Astrocyte (in vitro differentiated cells and primary cell): ENCODE results near the gene DCUN1D3. TPM values are rescaled to one million over a fixed set of nuclear protein-coding genes. Genes with fewer than 3 reads are reported as not detected.

ENCODE experiments used
- DNase-seq: peaks from one replicate; pipeline ENCODE4 v3.0.0-alpha.2; 2010; ENCODE audit warnings: low read depth
- FAIRE-seq: peaks from 2 replicates; lab custom pipeline; 2011; peaks lifted over from hg19 to GRCh38; lab: Jason Lieb, UNC
- H2AFZ ChIP-seq: 2 replicates; pipeline ENCODE4 v1.6.0; 2012; ENCODE audit warnings: low read depth, low read length, inconsistent platforms
- H3K27ac ChIP-seq: 2 replicates; pipeline ENCODE4 v1.5.1; 2011; ENCODE audit warnings: low read depth, low read length, inconsistent platforms
- H3K27me3 ChIP-seq: 2 replicates; pipeline ENCODE4 v1.6.0; 2011; ENCODE audit warnings: low read length, inconsistent platforms; ENCODE audit not compliant: insufficient read depth
- H3K36me3 ChIP-seq: 2 replicates; pipeline ENCODE4 v1.5.1; 2011; ENCODE audit warnings: low read length, inconsistent platforms; ENCODE audit not compliant: insufficient read depth
- H3K4me1 ChIP-seq: 2 replicates; pipeline ENCODE4 v1.5.1; 2011; ENCODE audit warnings: low read length, inconsistent platforms; ENCODE audit not compliant: insufficient read depth
- H3K4me2 ChIP-seq: 2 replicates; pipeline ENCODE4 v1.6.0; 2012; ENCODE audit warnings: low read length, inconsistent platforms
- H3K4me3 ChIP-seq: 2 replicates; pipeline ENCODE4 v1.5.1; 2011; ENCODE audit warnings: low read depth, mild to moderate bottlenecking, low read length, inconsistent platforms; ENCODE audit not compliant: insufficient read depth
- H3K79me2 ChIP-seq: 2 replicates; pipeline ENCODE4 v1.6.0; 2012; ENCODE audit warnings: mild to moderate bottlenecking, low read length, inconsistent platforms; ENCODE audit not compliant: insufficient read depth
- H3K9ac ChIP-seq: 2 replicates; pipeline ENCODE4 v1.6.0; 2012; ENCODE audit warnings: mild to moderate bottlenecking, low read length, inconsistent platforms
- H3K9me3 ChIP-seq: 2 replicates; pipeline ENCODE4 v1.5.1; 2012; ENCODE audit warnings: low read depth, mild to moderate bottlenecking, low read length, inconsistent platforms; ENCODE audit not compliant: insufficient read depth
- H4K20me1 ChIP-seq: 2 replicates; pipeline ENCODE4 v1.6.0; 2012; ENCODE audit warnings: low read length, inconsistent platforms; ENCODE audit not compliant: insufficient read depth
- H3K27ac Mint-ChIP-seq: one replicate; pipeline ENCODE4 v1.8.0; 2021; ENCODE audit warnings: mild to moderate bottlenecking, mixed read lengths; ENCODE audit not compliant: unreplicated experiment
- H3K27me3 Mint-ChIP-seq: one replicate; pipeline ENCODE4 v1.8.0; 2021; ENCODE audit warnings: low read depth, mixed read lengths; ENCODE audit not compliant: unreplicated experiment
- H3K36me3 Mint-ChIP-seq: one replicate; pipeline ENCODE4 v1.8.0; 2021; ENCODE audit warnings: low read depth, mixed read lengths; ENCODE audit not compliant: unreplicated experiment
- H3K4me1 Mint-ChIP-seq: one replicate; pipeline ENCODE4 v1.8.0; 2021; ENCODE audit warnings: low read depth, mixed read lengths; ENCODE audit not compliant: unreplicated experiment
- H3K4me3 Mint-ChIP-seq: one replicate; pipeline ENCODE4 v1.8.0; 2021; ENCODE audit warnings: mild to moderate bottlenecking, moderate library complexity, mixed read lengths; ENCODE audit not compliant: unreplicated experiment
- H3K9me3 Mint-ChIP-seq: one replicate; pipeline ENCODE4 v1.8.0; 2021; ENCODE audit warnings: mild to moderate bottlenecking, mixed read lengths; ENCODE audit not compliant: unreplicated experiment
- EZH2 ChIP-seq: IDR thresholded peaks from 2 replicates; pipeline ENCODE4 v1.6.1; 2012; ENCODE audit warnings: mild to moderate bottlenecking, low read length, inconsistent platforms; ENCODE audit not compliant: insufficient read depth
- total RNA-seq: library from RNA; stranded (reverse); gene quantifications from 2 replicates; pipeline ENCODE4 v1.2.1, GENCODE V29; 2021
- TF ChIP-seq, protein P1 (sequence below): IDR thresholded peaks from 2 replicates; pipeline ENCODE4 v1.5.1; 2011; ENCODE audit warnings: low read depth, mild to moderate bottlenecking, inconsistent platforms, low read length, moderate library complexity; ENCODE audit not compliant: insufficient read depth

DCUN1D3 gene
- total RNA-seq, 1 donor from 2014 or later: 34.0 TPM

DNA sequence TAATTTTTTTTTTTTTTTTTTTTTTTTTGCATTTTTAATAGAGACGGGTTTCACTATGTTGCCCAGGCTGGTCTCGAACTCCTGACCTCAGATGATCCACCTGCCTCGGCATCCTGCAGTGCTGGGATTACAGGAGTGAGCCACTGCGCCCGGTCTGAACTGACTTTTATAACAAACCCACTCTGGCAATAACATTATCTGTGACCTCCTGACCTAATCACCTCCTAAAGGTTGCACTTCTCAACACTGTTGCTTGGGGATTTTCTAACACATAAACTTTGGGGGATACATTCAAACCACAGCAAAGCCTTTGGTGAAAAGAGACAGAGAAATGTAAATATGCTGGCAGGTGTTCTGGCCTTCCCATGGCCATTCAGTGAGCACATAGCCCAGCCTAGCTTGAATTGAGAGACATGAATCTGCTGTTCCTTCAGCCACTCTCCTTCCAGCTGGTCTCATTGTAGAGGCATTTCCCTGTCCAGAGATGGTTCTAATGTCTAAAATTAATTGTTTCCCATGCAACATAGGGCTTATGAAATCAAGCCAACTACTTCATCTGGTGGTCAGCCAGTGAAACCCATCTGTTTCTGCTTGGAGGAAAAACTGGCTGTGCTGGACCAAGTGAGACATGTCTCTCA lies 28.7 kb upstream of the DCUN1D3 start:
- H3K9me3 Mint-ChIP-seq: no peaks in the 10 kb centered on the region
- Histone ChIP-seq H3K79me2 (no peaks in the 10 kb centered on the region), H4K20me1 (no peaks in the 10 kb centered on the region), H3K4me1 (no peaks in the 10 kb centered on the region), H2AFZ (no peak overlapping the region), H3K4me2 (no peak overlapping the region), H3K27me3 (no peaks in the 10 kb centered on the region), H3K4me3 (no peak overlapping the region), H3K36me3 (no peaks in the 10 kb centered on the region), H3K9me3 (no peaks in the 10 kb centered on the region), H3K27ac (no peak overlapping the region), H3K9ac (no peak overlapping the region)
- TF ChIP-seq, protein P1, sequence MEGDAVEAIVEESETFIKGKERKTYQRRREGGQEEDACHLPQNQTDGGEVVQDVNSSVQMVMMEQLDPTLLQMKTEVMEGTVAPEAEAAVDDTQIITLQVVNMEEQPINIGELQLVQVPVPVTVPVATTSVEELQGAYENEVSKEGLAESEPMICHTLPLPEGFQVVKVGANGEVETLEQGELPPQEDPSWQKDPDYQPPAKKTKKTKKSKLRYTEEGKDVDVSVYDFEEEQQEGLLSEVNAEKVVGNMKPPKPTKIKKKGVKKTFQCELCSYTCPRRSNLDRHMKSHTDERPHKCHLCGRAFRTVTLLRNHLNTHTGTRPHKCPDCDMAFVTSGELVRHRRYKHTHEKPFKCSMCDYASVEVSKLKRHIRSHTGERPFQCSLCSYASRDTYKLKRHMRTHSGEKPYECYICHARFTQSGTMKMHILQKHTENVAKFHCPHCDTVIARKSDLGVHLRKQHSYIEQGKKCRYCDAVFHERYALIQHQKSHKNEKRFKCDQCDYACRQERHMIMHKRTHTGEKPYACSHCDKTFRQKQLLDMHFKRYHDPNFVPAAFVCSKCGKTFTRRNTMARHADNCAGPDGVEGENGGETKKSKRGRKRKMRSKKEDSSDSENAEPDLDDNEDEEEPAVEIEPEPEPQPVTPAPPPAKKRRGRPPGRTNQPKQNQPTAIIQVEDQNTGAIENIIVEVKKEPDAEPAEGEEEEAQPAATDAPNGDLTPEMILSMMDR: no peak
- TF ChIP-seq EZH2: no peak
- H3K27ac Mint-ChIP-seq: no peak overlapping the region
- peaks cover 10% of the 10 kb centered on the region for H3K4me1 Mint-ChIP-seq
- H3K4me3 Mint-ChIP-seq: no peak overlapping the region
- FAIRE-seq (no peak), DNase-seq (peak; percentile 30)
- H3K36me3 Mint-ChIP-seq: peaks cover 3% of the 10 kb centered on the region
- no peaks in the 10 kb centered on the region for H3K27me3 Mint-ChIP-seq

DNA sequence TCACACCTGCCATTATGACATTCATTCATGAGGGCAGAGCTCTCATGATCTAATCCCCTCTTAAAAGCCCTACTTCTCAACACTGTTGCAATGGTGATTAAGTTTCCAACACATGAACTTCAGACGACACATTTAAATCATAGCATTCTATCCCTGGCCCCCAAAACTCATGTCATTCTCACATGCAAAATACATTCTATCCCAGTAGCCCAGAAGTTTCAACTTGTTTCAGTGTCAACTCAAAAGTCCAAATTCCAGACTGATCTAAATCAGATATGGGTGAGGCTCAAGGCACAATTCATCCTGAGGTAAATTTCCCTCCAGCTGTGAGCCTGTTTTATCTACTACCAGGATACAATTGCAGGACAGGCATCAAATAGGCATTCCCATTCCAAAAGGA lies 25.6 kb upstream of the DCUN1D3 start:
- H3K9ac ChIP-seq: no peak overlapping the region
- H3K36me3 ChIP-seq: no peaks in the 10 kb centered on the region

DNA sequence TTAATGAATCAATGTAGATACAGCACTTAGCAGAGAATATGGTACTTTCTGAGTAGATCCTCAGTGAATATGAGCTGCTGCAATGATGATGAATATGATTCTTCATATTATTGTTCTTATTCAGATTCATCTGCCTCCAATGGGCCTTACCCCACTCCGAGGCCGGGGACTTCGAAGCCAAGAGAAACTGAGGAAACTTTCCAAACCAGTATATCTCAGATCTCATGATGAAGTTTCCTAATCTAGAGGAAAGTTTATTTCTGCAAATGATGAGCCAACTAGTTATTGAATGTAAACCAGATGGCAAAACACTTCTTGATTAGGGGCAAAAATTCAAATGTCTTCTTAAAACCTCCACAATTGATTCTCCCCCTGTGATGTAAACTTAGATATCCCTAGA lies 23.7 kb upstream of the DCUN1D3 start:
- no peaks in the 10 kb centered on the region for H3K9me3 Mint-ChIP-seq

More for the DNA sequence above, 25.6 kb upstream of the DCUN1D3 start:
- Histone ChIP-seq H3K79me2 (no peaks in the 10 kb centered on the region), H3K27me3 (no peaks in the 10 kb centered on the region), H4K20me1 (no peaks in the 10 kb centered on the region), H3K9me3 (no peaks in the 10 kb centered on the region), H2AFZ (no peak overlapping the region), H3K4me1 (no peaks in the 10 kb centered on the region), H3K27ac (no peak overlapping the region), H3K4me3 (no peak overlapping the region), H3K4me2 (no peak overlapping the region)
- H3K4me1 Mint-ChIP-seq: peaks cover 6% of the 10 kb centered on the region
- H3K36me3 Mint-ChIP-seq: peaks cover 4% of the 10 kb centered on the region
- H3K27ac Mint-ChIP-seq: no peak overlapping the region
- no peaks in the 10 kb centered on the region for H3K27me3 Mint-ChIP-seq
- TF ChIP-seq, protein P1: no peak
- no peak for TF ChIP-seq EZH2
- H3K4me3 Mint-ChIP-seq: no peak overlapping the region
- DNase-seq (no peak), FAIRE-seq (no peak)
- H3K9me3 Mint-ChIP-seq: no peaks in the 10 kb centered on the region

More for the DNA sequence above, 23.7 kb upstream of the DCUN1D3 start:
- H3K36me3 Mint-ChIP-seq: peaks cover 4% of the 10 kb centered on the region
- H3K36me3 ChIP-seq: no peaks in the 10 kb centered on the region
- FAIRE-seq (no peak), DNase-seq (no peak)
- no peak overlapping the region for H3K4me3 Mint-ChIP-seq
- H3K4me1 Mint-ChIP-seq: peaks cover 5% of the 10 kb centered on the region
- no peaks in the 10 kb centered on the region for H4K20me1 ChIP-seq
- TF ChIP-seq EZH2: no peak
- TF ChIP-seq, protein P1: no peak
- H3K9me3 ChIP-seq: no peaks in the 10 kb centered on the region
- H3K4me1 ChIP-seq: no peaks in the 10 kb centered on the region
- no peak overlapping the region for H3K27ac ChIP-seq
- H3K27me3 Mint-ChIP-seq: no peaks in the 10 kb centered on the region
- no peak overlapping the region for H3K9ac ChIP-seq
- H3K79me2 ChIP-seq: no peaks in the 10 kb centered on the region
- H3K4me3 ChIP-seq: no peak overlapping the region
- H3K27me3 ChIP-seq: no peaks in the 10 kb centered on the region
- H3K4me2 ChIP-seq: no peak overlapping the region
- no peak overlapping the region for H2AFZ ChIP-seq
- no peak overlapping the region for H3K27ac Mint-ChIP-seq
